Renal cortical epithelial cell (primary cell): Measurements from ENCODE around the gene MSANTD1. TPM values are rescaled to one million over a fixed set of nuclear protein-coding genes. Genes with fewer than 3 reads are reported as not detected.
"Not testable (repeated sequence)": the region's sequence is repeated elsewhere in the genome, so short reads cannot be mapped to it uniquely, and the experiment has no call there.

Experiments
- DNase-seq: peaks from one replicate; pipeline ENCODE4 v3.0.0-alpha.2; 2011; ENCODE audit warnings: low read depth
- total RNA-seq: library from RNA; depleted of rRNA; stranded (reverse); fragments of >200 nt; gene quantifications from 2 replicates; pipeline ENCODE4 v1.2.3, GENCODE V29; 2014

MSANTD1 gene
- total RNA-seq, 1 donor from 2014 or later, result 0.99 TPM

DNA sequence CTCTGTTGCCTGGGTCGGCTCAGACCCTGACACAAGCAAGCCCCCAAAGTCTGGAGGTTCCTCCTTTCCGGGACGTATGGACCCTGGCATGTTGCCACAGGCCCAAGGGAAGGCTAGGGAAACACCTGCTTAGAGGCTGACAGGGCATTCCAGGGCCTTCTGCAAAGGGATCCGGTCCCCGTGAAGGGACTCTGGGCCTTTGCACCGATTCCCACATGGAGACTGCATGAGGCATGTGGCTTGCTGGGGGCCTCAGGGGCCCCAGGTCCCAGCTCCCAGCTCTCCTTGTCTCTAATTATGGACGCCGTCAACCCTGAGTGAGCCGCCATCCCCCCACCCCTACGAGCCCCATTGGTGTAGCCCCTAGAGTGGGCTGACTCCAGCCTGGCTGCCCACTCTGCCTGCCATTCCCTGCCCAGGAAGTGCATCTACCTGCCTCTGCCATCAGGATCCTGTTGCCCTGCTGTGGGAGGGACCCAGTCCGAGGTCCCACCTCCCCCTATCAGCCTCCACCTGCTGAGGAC is 39.7 kb downstream of the MSANTD1 start:
- DNase-seq, result no peak

DNA sequence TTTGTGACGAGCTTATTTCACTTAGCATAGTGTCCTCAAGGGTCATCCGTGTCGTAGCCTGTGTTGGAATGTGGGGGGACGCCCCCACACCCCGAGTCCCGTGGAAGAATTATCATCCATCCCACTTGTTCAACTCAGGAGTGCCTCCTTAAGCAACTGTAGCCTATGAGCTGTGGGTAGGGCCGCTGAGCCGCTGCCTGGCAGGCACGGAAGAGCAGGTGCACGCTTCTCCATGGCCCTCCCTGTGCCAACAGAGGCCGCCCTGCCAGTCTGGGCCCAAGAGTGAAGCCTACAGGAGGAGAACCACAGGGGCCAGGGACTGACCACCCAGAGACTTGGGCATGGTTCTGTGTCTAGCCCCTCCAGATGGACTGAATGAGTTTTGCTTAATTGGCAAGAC is 41.5 kb downstream of the MSANTD1 start:
- no peak for DNase-seq

GRCh38 chr4:3290889-3291321 is 41.9 kb downstream of the MSANTD1 start:
- DNase-seq, result no peak

DNA sequence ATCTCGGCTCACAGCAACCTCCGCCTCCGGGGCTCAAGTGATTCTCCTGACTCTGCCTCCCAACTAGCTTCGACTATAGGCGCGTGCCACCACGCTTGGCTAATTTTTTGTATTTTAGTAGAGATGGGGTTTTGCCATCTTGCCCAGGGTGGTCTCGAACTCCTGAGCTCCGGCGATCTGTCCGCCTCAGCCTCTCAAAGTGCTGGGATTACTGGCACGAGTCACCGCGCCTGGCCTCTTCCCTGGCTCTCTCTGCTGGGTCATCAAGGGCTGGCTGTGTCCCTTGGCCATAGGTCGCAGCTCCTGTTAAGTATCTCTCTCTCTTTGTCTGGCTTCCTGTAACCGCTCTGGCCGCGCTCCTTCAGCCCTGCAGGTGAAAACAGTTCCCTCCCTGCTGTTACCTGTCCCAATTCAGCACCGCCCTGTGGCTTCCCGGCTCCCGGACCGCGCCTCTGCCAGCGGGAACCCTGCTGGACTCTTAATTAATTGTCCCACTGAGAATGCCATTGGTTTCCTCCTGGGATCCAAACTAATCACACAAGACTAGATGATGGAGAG is 42.5 kb downstream of the MSANTD1 start:
- DNase-seq, result peak; percentile 5

DNA sequence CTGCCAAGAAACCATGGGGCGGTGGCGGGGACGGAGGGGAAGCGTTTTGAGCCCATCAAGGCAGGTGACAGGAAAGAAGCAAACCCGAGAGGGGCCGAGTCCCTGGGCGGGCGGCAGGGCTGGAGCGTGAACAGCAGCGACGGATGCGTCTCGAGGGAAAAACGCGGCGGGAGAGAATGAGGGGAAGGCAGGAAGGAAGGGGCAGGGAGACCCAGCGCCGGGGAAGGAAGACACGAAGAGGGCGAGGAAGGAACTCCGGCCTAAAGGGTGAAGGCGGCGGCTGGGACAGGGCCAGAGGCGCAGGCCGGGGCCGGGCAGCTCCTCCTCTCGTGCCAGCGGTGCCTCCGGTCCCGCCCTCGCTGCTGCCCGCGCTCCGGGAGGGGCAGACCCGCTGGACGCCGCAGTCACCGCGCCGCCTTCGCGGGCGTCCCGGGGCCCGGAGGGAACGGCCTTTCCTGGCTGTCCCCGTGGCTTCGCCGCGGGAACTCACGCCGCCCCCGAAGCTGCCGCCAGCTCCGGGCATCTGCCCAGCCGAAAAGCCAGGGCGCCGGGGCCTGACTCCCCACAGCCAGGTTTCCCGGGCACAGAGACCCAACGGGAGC is 43.1 kb downstream of the MSANTD1 start:
- DNase-seq, result peak; percentile 12

DNA sequence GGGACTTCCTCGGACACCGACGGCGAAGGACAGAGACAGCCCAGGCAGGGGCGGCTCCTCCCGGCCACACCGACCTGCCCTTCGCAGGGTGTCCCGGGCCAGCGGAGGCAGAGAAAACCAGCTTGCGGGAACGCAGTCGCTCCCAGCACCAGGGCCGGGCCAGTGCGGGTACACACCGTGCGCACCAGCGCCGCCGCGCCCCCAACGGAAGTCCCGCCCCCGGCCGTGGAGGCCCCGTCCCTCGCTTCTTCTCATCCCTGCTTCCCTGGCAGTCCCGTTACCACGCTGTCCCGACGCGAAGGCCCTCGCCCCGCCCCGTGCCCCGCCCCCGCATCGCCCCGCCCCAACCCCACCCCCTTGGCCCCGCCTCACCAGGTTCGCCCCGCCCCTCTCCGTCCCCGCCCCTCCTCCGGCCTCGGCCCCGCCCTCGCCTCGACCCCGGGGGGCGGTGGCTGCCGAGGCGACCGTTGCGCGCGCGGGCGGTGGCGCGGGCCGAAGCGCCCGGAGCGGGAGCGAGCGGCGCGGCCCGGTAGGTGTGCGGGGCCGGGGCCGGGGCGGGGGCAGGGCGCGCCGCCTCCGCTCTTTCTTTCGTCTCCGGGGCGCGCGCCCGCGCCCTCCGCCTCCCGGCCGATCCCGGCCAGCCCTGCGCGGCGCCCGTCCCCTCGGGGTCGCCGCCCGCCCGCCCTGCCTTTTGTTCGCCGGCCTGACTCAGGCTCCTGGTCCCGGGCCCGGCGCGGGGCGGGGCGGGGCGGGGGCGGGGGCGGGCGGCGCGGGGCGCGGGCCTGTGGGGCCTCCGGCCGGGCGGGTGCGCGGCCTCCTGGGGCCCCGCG is 43.8 kb downstream of the MSANTD1 start, which contains the start of gene RGS12:
TSS of gene RGS12 (plus strand) at position 451 of the 830 bp plus-strand sequence. CDS start 23,150 bp downstream, outside the sequence.
- DNase-seq, result peak; percentile 78

GRCh38 chr4:3293401-3294391 is 44.7 kb downstream of the MSANTD1 start:
- DNase-seq, result no peak

DNA sequence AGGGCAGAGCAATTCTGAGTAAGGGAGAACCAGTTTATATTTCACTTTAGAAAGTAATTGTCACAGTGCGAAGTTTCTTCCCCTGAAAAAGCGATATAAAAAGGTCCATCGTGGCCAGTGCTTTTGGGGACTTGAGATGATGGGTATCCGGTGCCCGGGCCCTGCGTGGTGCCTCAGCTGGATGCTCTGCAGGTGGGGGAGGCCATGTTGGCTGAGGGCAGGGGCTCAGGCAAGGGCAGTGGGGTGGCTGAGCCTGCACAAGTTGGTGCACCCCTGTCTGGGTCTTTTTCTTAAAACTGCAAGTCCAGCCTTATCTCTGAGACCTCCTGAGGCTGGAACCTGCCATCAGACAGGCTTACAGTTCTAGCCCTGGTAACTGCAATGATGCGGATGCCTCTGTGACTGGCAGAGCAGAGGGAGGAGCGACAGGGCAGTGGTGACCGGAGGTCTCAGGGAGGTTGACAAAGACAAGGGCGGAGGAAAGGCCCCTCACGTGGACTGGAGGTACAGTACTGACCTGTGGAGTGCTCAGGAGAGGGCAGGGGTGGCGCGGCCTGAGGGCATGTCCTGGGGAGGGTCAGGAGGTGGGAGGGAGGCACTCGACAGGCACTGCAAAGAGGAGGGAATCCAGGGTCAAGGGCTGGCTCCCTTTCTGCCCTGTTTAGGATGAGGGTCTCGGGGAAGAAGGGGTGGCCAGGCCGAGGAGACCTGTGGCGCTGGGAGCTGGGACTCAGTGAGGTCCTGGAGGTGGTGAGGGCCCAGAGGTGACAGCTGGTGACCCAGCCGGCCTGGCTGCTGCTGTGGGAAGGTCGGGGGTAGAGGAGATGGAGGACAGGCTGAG is 45.7 kb downstream of the MSANTD1 start:
- DNase-seq, result no peak

DNA sequence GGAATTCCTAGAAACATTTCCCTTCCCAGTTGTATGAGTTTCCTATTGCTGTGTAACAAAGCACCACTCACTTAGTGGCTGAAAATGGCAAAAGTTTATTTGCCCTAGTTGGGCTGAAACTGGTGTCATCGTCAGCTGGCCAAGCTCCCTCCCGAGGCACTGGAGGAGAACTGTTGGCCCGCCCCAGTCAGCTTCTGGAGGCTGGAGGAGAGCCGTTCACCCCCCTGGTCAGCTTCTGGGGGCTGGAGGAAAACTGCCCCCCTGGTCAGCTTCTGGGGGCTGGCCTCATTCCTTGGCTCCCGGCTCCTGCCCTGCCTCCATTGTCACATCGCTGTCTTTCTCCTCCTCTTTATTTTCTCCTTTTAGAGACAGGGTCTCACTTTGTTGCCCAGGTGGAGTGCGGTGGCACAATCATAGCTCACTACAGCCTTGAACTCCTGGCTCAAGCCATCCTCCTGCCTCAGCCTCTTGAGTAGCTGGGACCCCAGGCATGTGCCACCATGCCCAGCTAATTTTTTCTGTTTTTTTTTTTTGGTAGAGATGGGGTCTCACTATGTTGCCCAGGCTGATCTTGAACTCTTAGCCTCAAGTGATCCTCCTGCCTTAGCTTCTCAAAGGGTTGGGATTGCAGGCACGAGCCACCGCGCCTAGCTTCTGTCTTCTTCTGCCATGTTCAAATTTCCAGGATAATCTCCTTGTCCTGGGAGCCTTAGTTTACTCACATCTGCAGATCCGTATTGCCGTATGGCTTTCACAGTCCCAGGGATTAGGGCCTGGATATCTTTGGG is 47.1 kb downstream of the MSANTD1 start:
- DNase-seq, result no peak

GRCh38 chr4:3296651-3297050 is 47.7 kb downstream of the MSANTD1 start:
- no peak for DNase-seq

DNA sequence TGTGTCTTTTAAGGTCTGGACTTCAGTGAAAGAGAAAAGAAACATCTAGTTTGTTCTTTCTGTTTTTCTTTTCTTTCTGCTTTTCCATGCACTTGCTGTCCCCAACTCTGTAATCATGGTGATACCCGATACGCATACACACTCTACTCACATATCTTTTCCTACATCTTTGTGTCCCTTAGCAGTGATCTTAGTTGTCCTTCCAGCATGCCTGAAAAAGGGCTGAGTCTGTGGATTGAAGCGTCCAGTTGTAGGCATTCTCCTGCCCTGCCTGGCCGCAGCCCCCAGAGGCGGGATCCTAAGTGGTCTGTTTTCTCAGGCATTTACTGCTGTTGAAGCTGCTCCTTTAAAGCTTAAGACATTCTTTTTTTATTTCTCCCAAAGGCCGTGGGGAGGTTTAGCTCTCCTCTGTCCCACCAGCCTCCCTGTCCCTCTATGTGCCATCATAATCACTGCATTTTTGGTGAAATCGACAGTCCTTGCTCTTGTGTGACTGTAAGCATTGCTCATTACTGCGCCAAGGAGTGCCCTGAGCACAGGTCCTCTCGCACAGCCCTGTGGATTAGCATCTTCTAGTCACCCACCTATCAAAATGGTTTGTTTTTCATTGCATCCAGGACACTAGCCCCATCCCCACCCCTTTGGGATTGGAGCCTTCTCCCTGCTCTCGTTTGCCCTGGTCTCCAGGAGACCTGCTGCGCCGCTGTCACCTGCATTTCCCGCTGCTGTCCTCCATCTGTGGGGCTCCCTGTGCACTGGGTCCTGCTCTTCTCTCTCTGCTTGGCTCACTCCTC is 48.3 kb downstream of the MSANTD1 start:
- DNase-seq, result no peak

- DNase-seq, result no peak
Measured at GRCh38 chr4:3299122-3299975, 50.4 kb downstream of the MSANTD1 start.

DNA sequence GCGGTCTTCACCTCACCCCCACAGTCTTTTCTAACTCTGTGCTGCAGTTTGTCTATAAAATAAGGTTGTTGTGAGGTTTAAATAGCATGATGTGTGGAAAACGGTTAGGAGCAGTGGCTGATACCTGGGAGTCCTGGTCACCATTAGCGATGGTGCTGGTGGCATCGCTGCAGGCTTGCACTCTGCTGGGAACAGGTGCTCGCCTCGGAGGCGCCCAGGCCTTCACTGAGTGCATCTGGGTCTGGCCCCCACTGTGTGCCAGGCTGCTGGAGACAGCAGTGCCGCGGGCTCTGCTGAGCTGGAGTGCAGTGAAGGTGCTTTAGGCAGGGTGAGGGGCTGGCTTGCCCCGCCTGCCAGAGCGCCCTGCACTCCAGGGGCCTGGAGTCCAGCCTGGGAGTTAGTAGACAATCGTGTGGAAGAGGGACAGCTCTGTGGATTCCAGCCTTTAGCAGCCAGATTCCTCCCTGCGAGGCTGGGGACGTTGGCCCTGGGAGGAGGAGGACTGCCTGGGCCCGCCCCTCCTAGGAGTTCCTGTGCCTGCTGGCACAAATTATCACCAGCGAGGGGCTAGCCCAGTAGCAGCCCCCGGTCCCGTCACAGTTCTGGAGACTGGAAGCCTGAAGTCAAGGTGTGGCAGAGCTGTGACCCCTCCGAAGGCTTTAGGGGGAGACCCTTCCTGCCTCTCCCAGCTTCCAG is 51.2 kb downstream of the MSANTD1 start:
- DNase-seq, result no peak

DNA sequence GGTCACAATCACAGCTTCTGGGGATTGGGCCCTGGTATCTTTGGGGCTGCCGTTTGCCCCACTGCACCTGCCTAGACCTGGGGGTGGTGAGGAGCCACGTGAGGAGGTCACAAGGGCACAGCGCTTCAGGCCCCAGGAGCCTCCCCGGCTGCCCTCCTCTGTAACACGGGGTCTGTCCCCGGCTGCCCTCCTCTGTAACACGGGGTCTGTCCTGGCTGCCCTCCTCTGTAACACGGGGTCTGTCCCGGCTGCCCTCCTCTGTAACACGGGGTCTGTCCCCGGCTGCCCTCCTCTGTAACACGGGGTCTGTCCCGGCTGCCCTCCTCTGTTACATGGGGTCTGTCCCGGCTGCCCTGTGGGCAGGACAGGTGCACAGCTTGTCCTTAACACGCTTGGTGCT is 51.9 kb downstream of the MSANTD1 start:
- DNase-seq, result not testable (repeated sequence)

GRCh38 chr4:3301450-3302172 is 52.7 kb downstream of the MSANTD1 start:
- DNase-seq, result no peak

- DNase-seq, result no peak
Measured at GRCh38 chr4:3302173-3302785, 53.3 kb downstream of the MSANTD1 start.
